Stimulated activated CD8-positive, alpha-beta memory T cell treated with anti-CD3 and anti-CD28 coated beads, Interleukin-4, amount 100 ng/mL, for 48 hours (primary cell): ENCODE results near the gene MZB1.
"Not testable (repeated sequence)": the region's sequence is repeated elsewhere in the genome, so short reads cannot be mapped to it uniquely, and the experiment has no call there.

Experiments
- DNase-seq: peaks from one replicate; pipeline ENCODE4 v3.0.0-alpha.2; 2020

Gene MZB1

GRCh38 chr5:139371482-139372435, 18.0 kb downstream of the MZB1 start:
- peak; percentile 25 for DNase-seq

DNA sequence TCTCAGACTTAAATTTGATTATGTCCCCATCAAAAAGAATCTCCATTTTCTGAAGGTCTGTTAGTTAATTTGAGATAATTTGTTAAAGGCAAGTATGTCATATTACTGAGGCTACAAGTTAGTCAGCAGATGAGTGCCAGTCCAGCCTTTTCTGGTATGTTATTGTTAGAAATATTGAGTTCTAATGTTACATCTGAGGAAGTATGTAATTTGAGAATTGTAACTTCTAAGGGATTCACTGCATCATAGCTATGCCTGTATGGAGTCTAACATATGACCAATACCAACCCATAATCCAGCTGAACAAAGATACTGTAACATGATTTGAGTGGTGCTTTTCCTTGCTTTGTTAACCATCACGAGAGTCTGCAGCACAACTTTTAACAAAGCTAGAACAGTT, 20.5 kb downstream of the MZB1 start:
- DNase-seq, result no peak

DNA sequence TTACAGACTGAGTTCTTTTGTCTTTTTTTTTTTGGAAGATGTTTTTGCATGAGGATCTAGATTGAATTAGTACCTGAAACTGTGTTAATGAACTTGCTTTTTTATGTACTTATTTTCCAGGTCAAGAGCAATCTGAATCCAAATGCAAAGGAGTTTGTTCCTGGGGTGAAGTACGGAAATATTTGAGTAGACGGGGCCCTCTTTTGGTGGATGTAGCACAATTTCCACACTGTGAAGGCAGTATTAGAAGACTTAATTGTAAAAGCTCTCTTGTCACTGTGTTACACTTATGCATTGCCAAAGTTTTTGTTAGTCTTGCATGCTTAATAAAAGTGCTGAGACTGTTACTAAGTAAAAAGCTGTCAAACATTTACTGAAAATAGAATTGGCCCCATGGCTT, 21.1 kb downstream of the MZB1 start:
- DNase-seq, result peak; percentile 17

- DNase-seq, result no peak
Measured at GRCh38 chr5:139364466-139364865, 25.2 kb downstream of the MZB1 start.

DNA sequence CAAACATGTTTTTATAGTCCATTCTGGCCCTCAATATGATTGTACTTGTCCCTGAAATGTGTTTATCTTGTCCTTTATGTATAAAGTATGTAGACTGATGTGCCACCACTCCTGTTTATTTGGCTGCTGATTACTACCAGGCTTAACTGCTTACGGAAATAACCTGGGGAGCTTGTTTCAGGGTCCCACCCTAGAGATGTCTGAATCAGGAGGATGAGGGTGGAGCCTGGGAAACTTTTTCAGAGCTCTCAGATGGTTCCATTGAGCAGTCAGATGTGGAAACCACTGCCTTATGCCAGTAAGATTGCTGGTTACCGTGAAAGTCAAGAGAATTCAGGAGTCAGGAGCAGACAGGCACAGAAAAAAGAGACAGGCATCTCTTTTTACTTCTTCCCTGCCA, 25.8 kb downstream of the MZB1 start:
- peak; percentile 19 for DNase-seq

GRCh38 chr5:139361835-139362429, 27.8 kb downstream of the MZB1 start:
- DNase-seq, result peak; percentile 2

GRCh38 chr5:139360384-139360783, 29.3 kb downstream of the MZB1 start:
- DNase-seq, result peak; percentile 19

DNA sequence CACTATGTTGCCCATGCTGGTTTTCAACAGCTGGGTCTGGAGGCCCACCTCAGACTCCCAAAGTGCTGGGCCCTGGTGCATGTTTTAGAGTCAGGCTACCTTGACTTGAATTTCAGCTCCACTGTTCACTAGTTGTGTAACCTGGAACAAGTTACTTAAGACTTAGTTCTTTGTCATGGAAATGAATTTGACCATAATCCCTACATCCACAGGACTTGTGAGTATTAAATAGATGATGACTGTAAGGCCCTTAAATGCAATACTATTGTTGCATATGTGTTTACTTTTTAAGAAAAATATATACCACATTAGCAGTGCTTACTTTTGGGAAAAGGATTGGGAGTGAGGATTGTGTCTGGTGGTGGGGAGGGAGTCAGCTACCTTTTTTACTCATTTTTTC, 31.6 kb downstream of the MZB1 start:
- DNase-seq, result no peak

DNA sequence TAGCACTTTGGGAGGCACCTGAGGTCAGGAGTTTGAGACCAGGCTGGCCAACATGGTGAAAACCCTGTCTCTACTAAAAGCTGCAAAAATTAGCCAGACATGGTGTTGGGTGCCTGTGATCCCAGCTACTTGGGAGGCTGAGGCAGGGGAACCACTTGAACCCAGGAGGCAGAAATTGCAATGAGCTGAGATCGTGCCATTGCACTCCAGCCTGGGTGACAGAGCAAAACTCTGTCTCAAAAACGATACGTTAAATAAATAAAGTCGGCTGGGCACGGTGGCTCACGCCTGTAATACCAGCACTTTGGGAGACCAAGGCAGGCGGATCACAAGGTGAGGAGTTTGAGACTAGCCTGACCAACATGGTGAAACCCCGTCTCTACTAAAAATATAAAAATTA, 33.8 kb downstream of the MZB1 start:
- DNase-seq, result not testable (repeated sequence)

- DNase-seq, result no peak
Measured at GRCh38 chr5:139354186-139354585, 35.5 kb downstream of the MZB1 start.

- not testable (repeated sequence) for DNase-seq
Measured at GRCh38 chr5:139347863-139348262, 41.9 kb downstream of the MZB1 start.

DNA sequence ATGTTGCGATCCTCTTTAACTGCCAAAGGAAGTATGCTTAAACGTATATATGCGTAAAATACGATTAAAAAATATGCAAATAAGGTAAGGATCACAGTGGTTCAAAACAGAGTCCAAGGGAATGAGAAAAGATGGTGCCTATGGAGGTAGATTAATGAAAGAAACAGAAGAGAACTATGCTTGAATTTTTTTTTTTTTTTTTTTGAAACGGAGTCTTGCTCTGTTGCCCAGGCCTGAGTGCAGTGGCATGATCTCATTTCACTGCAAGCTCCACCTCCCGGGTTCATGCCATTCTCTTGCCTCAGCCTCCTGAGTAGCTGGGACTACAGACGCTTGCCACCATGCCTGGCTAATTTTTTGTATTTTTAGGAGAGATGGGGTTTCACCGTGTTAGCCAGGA, 44.3 kb downstream of the MZB1 start:
- DNase-seq, result not testable (repeated sequence)

GRCh38 chr5:139344177-139344576, 45.5 kb downstream of the MZB1 start:
- DNase-seq, result no peak

GRCh38 chr5:139343476-139343875, 46.2 kb downstream of the MZB1 start:
- no peak for DNase-seq

- DNase-seq, result no peak
Measured at GRCh38 chr5:139342423-139342723, 47.3 kb downstream of the MZB1 start.

- DNase-seq, result peak; percentile 98
Measured at GRCh38 chr5:139341689-139342422, 47.9 kb downstream of the MZB1 start, which contains the start of gene PAIP2. TSS of gene PAIP2 (plus strand) at chr5:139341854. CDS start at chr5:139363785, 21,931 bp downstream.

DNA sequence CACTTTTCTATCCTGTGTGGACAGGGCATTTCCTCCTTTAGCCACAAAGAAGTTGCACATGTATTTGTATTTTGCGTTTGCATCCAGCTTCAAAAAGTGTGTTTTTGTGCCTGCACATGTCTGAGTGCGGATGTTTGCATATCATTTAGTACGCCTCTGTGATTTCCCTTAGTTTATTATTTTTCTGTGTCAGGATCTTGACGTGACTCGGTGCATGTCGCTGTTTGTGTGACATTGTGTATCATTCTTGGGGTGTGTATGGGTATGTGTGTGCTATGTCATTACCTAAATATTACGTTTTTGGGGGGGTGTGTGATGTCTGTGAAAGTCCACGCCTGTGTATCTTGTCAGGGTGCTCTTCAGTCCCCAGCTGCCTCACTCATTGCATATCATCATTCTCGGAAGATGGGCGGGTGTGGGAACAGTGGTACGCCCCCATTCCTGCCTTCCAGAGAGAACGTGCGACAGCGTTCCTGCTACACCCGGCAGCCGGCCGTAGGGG, 48.5 kb downstream of the MZB1 start:
- no peak for DNase-seq

DNA sequence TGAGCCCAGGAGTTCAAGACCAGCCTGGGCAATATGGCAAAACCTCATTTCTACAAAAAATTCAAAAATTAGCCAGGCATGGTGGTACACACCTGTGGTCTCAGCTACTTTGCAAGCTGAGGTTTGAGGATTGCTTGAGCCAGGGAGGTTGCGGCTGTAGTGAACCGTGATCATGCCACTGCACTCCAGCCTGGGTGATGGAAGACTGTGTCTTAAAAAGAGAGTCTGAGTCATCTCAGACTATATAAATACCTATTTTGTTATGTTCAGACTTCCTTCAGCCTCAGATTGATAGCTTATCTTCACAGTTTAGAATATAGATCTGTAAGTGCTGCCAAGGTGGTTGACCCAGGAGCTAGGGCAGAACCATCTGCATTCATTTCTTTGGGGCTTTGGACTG, 49.7 kb downstream of the MZB1 start:
- DNase-seq, result no peak
